NT2/D1 (cell line): ENCODE measurements around the gene LPA.
"Not testable (repeated sequence)": the region's sequence is repeated elsewhere in the genome, so short reads cannot be mapped to it uniquely, and the experiment has no call there.

ENCODE experiments used
- SUZ12 ChIP-seq: IDR thresholded peaks from 2 replicates; pipeline ENCODE4 v1.6.1; 2011; ENCODE audit not compliant: insufficient read length, insufficient read depth; ENCODE audit errors: extremely low read depth
- YY1 ChIP-seq: IDR thresholded peaks from 2 replicates; pipeline ENCODE4 v1.6.1; 2011; ENCODE audit not compliant: insufficient read length, insufficient read depth
- ZNF274 ChIP-seq: IDR thresholded peaks from 2 replicates; pipeline ENCODE4 v1.6.1; 2011; ENCODE audit warnings: mild to moderate bottlenecking, low read depth, low read length

DNA sequence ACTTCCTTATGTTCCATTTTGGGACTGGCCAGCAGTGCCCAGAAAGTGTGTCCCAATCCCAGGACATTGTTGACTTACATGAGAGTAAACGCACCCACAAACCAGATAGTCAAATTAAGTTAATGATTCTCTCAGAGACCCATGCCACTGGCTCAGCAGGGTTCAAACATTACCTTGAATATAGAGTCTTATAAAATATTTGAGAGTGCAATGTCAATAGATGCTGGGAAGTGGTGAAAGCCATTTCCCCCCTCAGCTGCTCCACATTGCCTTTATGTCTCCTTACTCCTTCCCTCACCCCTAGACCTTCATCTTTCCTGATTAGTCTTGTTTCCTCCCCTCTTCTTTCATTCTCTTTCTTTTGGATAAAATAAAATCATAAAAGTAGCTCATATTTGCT is at the start of gene LPA:
- not testable (repeated sequence) for TF ChIP-seq SUZ12, YY1, ZNF274
